HUES64 (cell line): ENCODE results near the gene EYS.

Experiments
- H3K27ac ChIP-seq: 2 replicates; pipeline ENCODE4 v1.7.0; 2013; ENCODE audit warnings: low read depth, low read length, inconsistent platforms
- H3K27me3 ChIP-seq: 2 replicates; pipeline ENCODE4 v1.6.1; 2013; ENCODE audit warnings: mild to moderate bottlenecking, low read length; ENCODE audit not compliant: insufficient read depth
- H3K36me3 ChIP-seq: 2 replicates; pipeline ENCODE4 v1.6.1; 2013; ENCODE audit warnings: mild to moderate bottlenecking, low read length; ENCODE audit not compliant: insufficient read depth
- H3K4me1 ChIP-seq: 2 replicates; pipeline ENCODE4 v1.6.1; 2013; ENCODE audit warnings: mild to moderate bottlenecking, low read length, moderate library complexity; ENCODE audit not compliant: insufficient read depth
- H3K4me3 ChIP-seq: 2 replicates; pipeline ENCODE4 v1.5.1; 2013; ENCODE audit warnings: mild to moderate bottlenecking, low read length, moderate library complexity
- H3K9ac ChIP-seq: 2 replicates; pipeline ENCODE4 v1.6.1; 2013; ENCODE audit warnings: mild to moderate bottlenecking, low read depth, low read length
- H3K9me3 ChIP-seq: 2 replicates; pipeline ENCODE4 v1.6.1; 2013; ENCODE audit warnings: low read depth, low read length; ENCODE audit not compliant: insufficient read depth
- WGBS: fragments of 150-250, 120-280 bp; methylation state at CpG from one replicate; pipeline ENCODE4 v1.1.7; 2013; ENCODE audit warnings: missing lambda C conversion rate; 5-methylcytosine and 5-hydroxymethylcytosine counted together

Gene EYS

GRCh38 chr6:64904616-64905015 is 802.4 kb downstream of the EYS start:
- H3K36me3 ChIP-seq, result no peaks in the 10 kb centered on the region
- no peaks in the 10 kb centered on the region for H3K9me3 ChIP-seq
- no peaks in the 10 kb centered on the region for H3K27me3 ChIP-seq
- no peak overlapping the region for H3K4me3 ChIP-seq
- no peak overlapping the region for H3K27ac ChIP-seq
- no peaks in the 10 kb centered on the region for H3K4me1 ChIP-seq
- over 99% methylated on average over 2 of the region's 2 CpGs for WGBS
- H3K9ac ChIP-seq, result no peak overlapping the region

GRCh38 chr6:64902596-64902995 is 804.4 kb downstream of the EYS start:
- Histone ChIP-seq H3K9me3 (no peaks in the 10 kb centered on the region), H3K4me3 (no peak overlapping the region), H3K4me1 (no peaks in the 10 kb centered on the region), H3K36me3 (no peaks in the 10 kb centered on the region), H3K27me3 (no peaks in the 10 kb centered on the region), H3K9ac (no peak overlapping the region), H3K27ac (no peak overlapping the region)

GRCh38 chr6:64896939-64897338 is 810.1 kb downstream of the EYS start:
- H3K36me3 ChIP-seq, result no peaks in the 10 kb centered on the region
- 96% methylated on average over 4 of the region's 4 CpGs for WGBS
- H3K4me1 ChIP-seq, result peaks cover 17% of the 10 kb centered on the region
- H3K9me3 ChIP-seq, result no peaks in the 10 kb centered on the region
- no peaks in the 10 kb centered on the region for H3K27me3 ChIP-seq
- no peak overlapping the region for H3K9ac ChIP-seq
- no peak overlapping the region for H3K4me3 ChIP-seq
- H3K27ac ChIP-seq, result no peak overlapping the region

GRCh38 chr6:64895945-64896344 is 811.1 kb downstream of the EYS start:
- Histone ChIP-seq H3K27me3 (no peaks in the 10 kb centered on the region), H3K27ac (no peak overlapping the region), H3K4me3 (no peak overlapping the region), H3K36me3 (no peaks in the 10 kb centered on the region), H3K9ac (no peak overlapping the region), H3K4me1 (peaks cover 27% of the 10 kb centered on the region), H3K9me3 (no peaks in the 10 kb centered on the region)
- WGBS, result 80% methylated on average over 3 of the region's 3 CpGs

GRCh38 chr6:64890609-64891008 is 816.4 kb downstream of the EYS start:
- Histone ChIP-seq H3K27me3 (no peaks in the 10 kb centered on the region), H3K4me3 (no peak overlapping the region), H3K9me3 (no peaks in the 10 kb centered on the region), H3K36me3 (no peaks in the 10 kb centered on the region), H3K4me1 (peaks cover 31% of the 10 kb centered on the region), H3K9ac (no peak overlapping the region), H3K27ac (peak overlapping the region; percentile 43; the same call in 1 of the 2 replicates)
- no CpG with 5 or more reads among the region's 1 CpG for WGBS

- WGBS, result 100% methylated on average over 2 of the region's 3 CpGs
- no peaks in the 10 kb centered on the region for H3K9me3 ChIP-seq
- H3K27ac ChIP-seq, result no peak overlapping the region
- peaks cover 31% of the 10 kb centered on the region for H3K4me1 ChIP-seq
- no peaks in the 10 kb centered on the region for H3K27me3 ChIP-seq
- H3K36me3 ChIP-seq, result no peaks in the 10 kb centered on the region
- no peak overlapping the region for H3K4me3 ChIP-seq
- H3K9ac ChIP-seq, result no peak overlapping the region
Measured at GRCh38 chr6:64889144-64889543, 817.9 kb downstream of the EYS start.

GRCh38 chr6:64874776-64875175 is 832.2 kb downstream of the EYS start:
- no peak overlapping the region for H3K9ac ChIP-seq
- no peaks in the 10 kb centered on the region for H3K27me3 ChIP-seq
- H3K4me1 ChIP-seq, result no peaks in the 10 kb centered on the region
- 94% methylated on average over 3 of the region's 3 CpGs for WGBS
- H3K27ac ChIP-seq, result no peak overlapping the region
- no peak overlapping the region for H3K4me3 ChIP-seq
- H3K9me3 ChIP-seq, result no peaks in the 10 kb centered on the region
- no peaks in the 10 kb centered on the region for H3K36me3 ChIP-seq

GRCh38 chr6:64872633-64873032 is 834.4 kb downstream of the EYS start:
- Histone ChIP-seq H3K9me3 (no peaks in the 10 kb centered on the region), H3K27me3 (no peaks in the 10 kb centered on the region), H3K4me3 (no peak overlapping the region), H3K36me3 (no peaks in the 10 kb centered on the region), H3K9ac (no peak overlapping the region), H3K27ac (no peak overlapping the region), H3K4me1 (no peaks in the 10 kb centered on the region)

GRCh38 chr6:64861039-64861651 is 845.9 kb downstream of the EYS start:
- Histone ChIP-seq H3K36me3 (no peaks in the 10 kb centered on the region), H3K27me3 (no peaks in the 10 kb centered on the region), H3K4me3 (no peak overlapping the region), H3K9ac (no peak overlapping the region), H3K4me1 (no peaks in the 10 kb centered on the region), H3K27ac (no peak overlapping the region), H3K9me3 (0 out of 2 replicates have a peak, but pooled peaks cover 4% of the 10 kb centered on the region)
- 94% methylated on average over 6 of the region's 6 CpGs for WGBS

GRCh38 chr6:64860203-64860602 is 846.8 kb downstream of the EYS start:
- 96% methylated on average over 2 of the region's 2 CpGs for whole genome bisulfite sequencing
- no peaks in the 10 kb centered on the region for H3K36me3 ChIP-seq

GRCh38 chr6:64850121-64850520 is 856.9 kb downstream of the EYS start:
- Histone ChIP-seq H3K27me3 (no peaks in the 10 kb centered on the region), H3K9ac (no peak overlapping the region), H3K4me1 (no peaks in the 10 kb centered on the region), H3K27ac (no peak overlapping the region), H3K9me3 (peaks cover 6% of the 10 kb centered on the region), H3K4me3 (no peak overlapping the region), H3K36me3 (no peaks in the 10 kb centered on the region)
- whole genome bisulfite sequencing, result no CpG with 5 or more reads among the region's 1 CpG

More at GRCh38 chr6:64860203-64860602, 846.8 kb downstream of the EYS start:
- 0 out of 2 replicates have a peak, but pooled peaks cover 4% of the 10 kb centered on the region for H3K9me3 ChIP-seq
- H3K9ac ChIP-seq, result no peak overlapping the region
- H3K27ac ChIP-seq, result no peak overlapping the region
- no peaks in the 10 kb centered on the region for H3K4me1 ChIP-seq
- no peak overlapping the region for H3K4me3 ChIP-seq
- no peaks in the 10 kb centered on the region for H3K27me3 ChIP-seq

- Histone ChIP-seq H3K4me3 (no peak overlapping the region), H3K4me1 (no peaks in the 10 kb centered on the region), H3K36me3 (no peaks in the 10 kb centered on the region), H3K9me3 (peaks cover 6% of the 10 kb centered on the region), H3K9ac (no peak overlapping the region), H3K27me3 (no peaks in the 10 kb centered on the region), H3K27ac (no peak overlapping the region)
- 92% methylated on average over 2 of the region's 4 CpGs for WGBS
Measured at GRCh38 chr6:64848467-64848866, 858.6 kb downstream of the EYS start.
